GM18909 (cell line): Measurements from ENCODE around the gene CFHR2.

Experiments
- ATAC-seq: cut with Tn5 transposase; IDR thresholded peaks from one replicate; pipeline ENCODE4 v1.9.1; 2021; ENCODE audit warnings: mild to moderate bottlenecking; ENCODE audit not compliant: unreplicated experiment, poor library complexity

CFHR2 gene

DNA sequence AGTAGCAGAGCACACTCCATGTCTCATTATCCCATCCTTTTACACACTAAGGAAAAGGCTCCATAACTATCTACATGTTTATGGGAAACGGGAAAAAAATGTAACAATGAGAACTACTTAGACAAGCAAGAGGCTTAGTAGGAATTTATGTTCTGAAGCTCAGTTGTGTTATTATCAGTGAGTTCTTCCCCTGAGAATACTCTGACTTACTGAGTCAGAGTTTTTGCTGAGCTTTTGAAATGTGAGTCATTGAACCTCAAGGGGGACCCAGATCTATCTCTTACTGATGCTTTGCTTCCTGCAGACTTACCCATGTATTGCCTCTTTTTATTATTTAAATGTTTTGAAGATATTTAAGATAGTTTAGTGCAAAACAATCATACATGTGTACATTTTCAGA is 53.9 kb downstream of the CFHR2 start:
- ATAC-seq, result no peak

DNA sequence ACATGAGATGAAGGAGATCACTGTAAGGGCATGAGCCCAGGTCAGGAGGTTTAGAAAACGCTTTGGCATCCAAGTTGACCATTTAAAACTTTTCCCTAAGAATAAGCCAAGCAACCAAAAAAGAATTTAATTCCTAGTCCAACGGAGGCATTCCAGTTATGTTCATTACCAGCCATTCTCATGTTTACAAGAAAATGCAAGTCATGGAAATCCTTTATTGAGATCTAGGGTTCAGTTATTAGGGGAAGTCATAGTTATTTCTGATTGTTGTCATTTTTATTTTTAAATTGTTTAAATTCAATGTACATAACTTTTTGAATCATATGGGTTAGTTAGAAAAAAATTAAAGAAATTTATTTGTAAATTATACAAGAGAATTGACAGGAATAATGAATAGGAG is 58.3 kb downstream of the CFHR2 start:
- no peak for ATAC-seq

DNA sequence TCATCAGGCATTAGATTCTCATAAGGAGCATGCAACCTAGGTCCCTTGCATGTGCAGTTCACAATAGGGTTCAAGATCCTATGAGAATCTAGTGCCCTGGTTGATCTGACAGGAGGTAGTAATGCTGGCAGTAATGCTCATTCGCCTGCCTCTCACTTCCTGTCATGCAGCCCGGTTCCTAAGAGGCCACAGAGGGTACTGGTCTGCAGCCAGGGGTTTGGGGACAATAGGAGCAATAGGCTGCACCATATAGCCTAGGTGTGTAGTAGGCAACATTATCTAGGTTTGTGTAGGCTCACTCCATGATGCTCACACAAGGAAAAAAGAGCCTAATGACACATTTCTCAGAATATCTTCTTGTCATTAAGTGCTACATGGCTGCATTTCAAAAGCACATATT is 59.6 kb downstream of the CFHR2 start:
- no peak for ATAC-seq

DNA sequence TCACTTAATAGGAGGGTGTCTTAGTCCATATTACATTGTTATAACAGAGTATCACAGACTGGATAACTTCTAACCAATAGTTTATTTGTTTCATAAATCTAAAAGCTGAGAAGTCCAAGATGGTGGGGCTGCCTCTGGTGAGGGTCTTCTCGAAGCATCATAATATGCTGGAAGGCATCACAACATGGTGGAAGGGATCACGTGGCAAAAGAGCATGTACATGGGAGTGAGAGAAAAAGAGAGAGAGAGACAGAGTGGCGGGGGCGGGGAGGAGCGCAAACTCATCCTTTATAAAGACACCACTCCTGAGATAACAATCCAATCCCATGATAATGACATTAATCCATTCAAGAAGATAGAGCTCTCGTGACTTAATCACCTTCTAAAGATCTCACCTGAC is 65.3 kb downstream of the CFHR2 start:
- ATAC-seq, result no peak
